Measurements from ENCODE around the gene SNRPB. TPM values are rescaled to one million over a fixed set of nuclear protein-coding genes. Genes with fewer than 3 reads are reported as not detected.

Gene SNRPB
- total RNA-seq, 1 experiment from 2014 or later, result 462 TPM

GRCh38 chr20:2463616-2464365, 6.8 kb downstream of the SNRPB start:
- Histone ChIP-seq H3K4ac (ENCODE audit: low read depth, low read length) (no peak overlapping the region), H3K4me1 (ENCODE audit: insufficient read depth, low read length) (no peaks in the 10 kb centered on the region; the same call in 1 of the 2 replicates), H2BK120ac (ENCODE audit: low read depth, low read length, poor library complexity, severe bottlenecking) (no peak overlapping the region), H4K91ac (ENCODE audit: insufficient read length, low read depth, low read length) (no peak overlapping the region), H3T11ph (ENCODE audit: low read length) (no peak overlapping the region), H2BK15ac (ENCODE audit: low read depth, low read length) (no peak overlapping the region), H4K20me1 (ENCODE audit: control insufficient read depth, insufficient read depth, insufficient read length) (no peaks in the 10 kb centered on the region), H3K4me2 (ENCODE audit: insufficient read depth, insufficient read length, low read length) (no peak overlapping the region), H2BK20ac (ENCODE audit: low read depth, low read length, poor library complexity, severe bottlenecking) (no peak overlapping the region), H2AFZ (ENCODE audit: low read length) (no peak overlapping the region), H4K8ac (replicated peaks; ENCODE audit: insufficient read length, low read depth, low read length) (no peak overlapping the region), H3K79me1 (ENCODE audit: insufficient read depth, low read depth, low read length, poor library complexity, severe bottlenecking) (peaks cover 10% of the 10 kb centered on the region), H3K14ac (ENCODE audit: insufficient read depth, low read length) (no peak overlapping the region), H4K5ac (ENCODE audit: insufficient read length, low read depth, low read length) (no peak overlapping the region), H3K23ac (ENCODE audit: insufficient read length, low read depth, low read length) (no peak overlapping the region), H2BK12ac (ENCODE audit: insufficient read length, low read depth, low read length) (no peak overlapping the region), H3K27ac (ENCODE audit: insufficient read length, low read depth, low read length) (no peak overlapping the region), H3K56ac (ENCODE audit: insufficient read length, low read depth, low read length) (no peak overlapping the region), H3K23me2 (ENCODE audit: insufficient read length, low read depth, low read length, poor library complexity, severe bottlenecking) (peaks cover under 1% of the 10 kb centered on the region), H3K9ac (ENCODE audit: extremely low read depth, insufficient read length, low read length) (no peak overlapping the region), H3K27me3 (ENCODE audit: insufficient read depth, low read length) (no peaks in the 10 kb centered on the region), H2BK5ac (ENCODE audit: insufficient read length, low read length) (no peak overlapping the region), H3K18ac (ENCODE audit: insufficient read length, low read depth, low read length) (no peak overlapping the region), H3K79me2 (ENCODE audit: insufficient read depth, low read length) (peaks cover 22% of the 10 kb centered on the region), H2AK5ac (ENCODE audit: insufficient read length, low read length) (no peak overlapping the region), H3K9me3 (ENCODE audit: control insufficient read depth, low read depth, low read length) (no peaks in the 10 kb centered on the region)
- no peak for TF ChIP-seq CTCF (conservative IDR thresholded peaks at IDR 0.05)
- H3K27me3 Mint-ChIP-seq (ENCODE audit: low read depth), result peaks cover 1% of the 10 kb centered on the region; the same call in 1 of the 2 replicates
- H3K9me3 Mint-ChIP-seq, result no peaks in the 10 kb centered on the region
- H3K36me3 Mint-ChIP-seq (ENCODE audit: insufficient read depth in 1 of 3, low read depth in 3 of 3), result peaks cover 81 to 99% (median 95%) of the 10 kb centered on the region in 3 experiments
- DNase-seq, result no peak
- WGBS (ENCODE audit: extremely low coverage, insufficient read length, low lambda C conversion rate), result no CpG with 5 or more reads among the region's 9 CpGs
- H3K4me1 Mint-ChIP-seq, result peaks cover 10 to 13% of the 10 kb centered on the region in 2 experiments
- H3K27ac Mint-ChIP-seq, result peak overlapping the region in 2 of 3 experiments; percentile 19 to 48; a peak in 1 of 7 replicates
- H3K4me3 Mint-ChIP-seq, result no peak overlapping the region; a peak in 1 of 5 replicates
